Measurements from ENCODE around the gene LETMD1.

The LETMD1 gene

GRCh38 chr12:51025836-51026638 lies 22.1 kb upstream of the LETMD1 start, which contains the start of gene SLC11A2:
TSS of gene SLC11A2 (minus strand) at chr12:51026384. CDS start at chr12:51010728, 15,656 bp downstream.
- peak within 1 kb of the TSS; percentile 24 to 70 for H3K4ac ChIP-seq (ENCODE audit: low read depth in 1 of 2, low read length in 2 of 2)
- H2BK5ac ChIP-seq (ENCODE audit: low read depth, low read length, poor library complexity, severe bottlenecking), result peak within 1 kb of the TSS; percentile 19
- peak within 1 kb of the TSS; percentile 90 for H3K4me2 ChIP-seq (ENCODE audit: low read length, poor library complexity, severe bottlenecking)
- H3K4me3 ChIP-seq (ENCODE audit: insufficient read depth in 1 of 2, low read depth in 1 of 2, low read length in 2 of 2), result peak within 1 kb of the TSS; percentile 88 to 91
- peaks cover 12% of the 10 kb centered on the region for H3K4me1 ChIP-seq (ENCODE audit: control insufficient read depth, insufficient read depth, low read depth, low read length)
- DNase-seq, result peak; percentile 94
- H2BK120ac ChIP-seq (ENCODE audit: low read depth, low read length), result peak within 1 kb of the TSS; percentile 42
- peak within 1 kb of the TSS; percentile 96 for H3K9ac ChIP-seq (ENCODE audit: low read length)
- peak within 1 kb of the TSS; percentile 97 for H4K8ac ChIP-seq (ENCODE audit: low read length)
- H2AK5ac ChIP-seq (ENCODE audit: low read length, severe bottlenecking), result no peak within 1 kb of the TSS
- peak within 1 kb of the TSS; percentile 92 to 97 for H3K18ac ChIP-seq (ENCODE audit: low read depth in 1 of 2, low read length in 2 of 2)
- peaks cover 4% of the 10 kb centered on the region for H3K79me1 ChIP-seq (replicated peaks; ENCODE audit: low read length, poor library complexity, severe bottlenecking)
- peak within 1 kb of the TSS; percentile 93 for H2BK15ac ChIP-seq (ENCODE audit: low read depth, poor library complexity, severe bottlenecking)
- H3K9me3 ChIP-seq (ENCODE audit: control insufficient read depth, low read length), result no peaks in the 10 kb centered on the region
- peak within 1 kb of the TSS; percentile 74 for H3K27ac ChIP-seq (ENCODE audit: low read length, poor library complexity, severe bottlenecking)
- no peaks in the 10 kb centered on the region for H3K36me3 ChIP-seq (ENCODE audit: control insufficient read depth in 1 of 2, insufficient read depth in 2 of 2, low read depth in 1 of 2, low read length in 2 of 2)
- peak within 1 kb of the TSS in 1 of 2 experiments; percentile 10 for H3K14ac ChIP-seq (ENCODE audit: low read length in 2 of 2)
- H3K27me3 ChIP-seq (ENCODE audit: control insufficient read depth in 1 of 2, insufficient read depth in 1 of 2, low read length in 2 of 2), result peaks cover 4 to 7% of the 10 kb centered on the region in 2 experiments
- peak within 1 kb of the TSS; percentile 88 for H4K91ac ChIP-seq (ENCODE audit: low read length)
- peak within 1 kb of the TSS; percentile 92 for H2AFZ ChIP-seq (ENCODE audit: low read depth, low read length)
- H3K23ac ChIP-seq (ENCODE audit: low read length in 2 of 2), result no peak within 1 kb of the TSS
- under 1% methylated on average over 64 of the region's 74 CpGs for WGBS
- H2BK12ac ChIP-seq (ENCODE audit: low read length in 2 of 2), result peak within 1 kb of the TSS in 1 of 2 experiments; percentile 85

- H3K9me3 ChIP-seq (ENCODE audit: control insufficient read depth, low read length), result no peaks in the 10 kb centered on the region
- no peak overlapping the region for H2BK12ac ChIP-seq (ENCODE audit: low read length in 2 of 2)
- no peak overlapping the region for H3K23ac ChIP-seq (ENCODE audit: low read length in 2 of 2)
- peaks cover 4 to 7% of the 10 kb centered on the region in 2 experiments for H3K27me3 ChIP-seq (ENCODE audit: control insufficient read depth in 1 of 2, insufficient read depth in 1 of 2, low read length in 2 of 2)
- DNase-seq, result no peak
- peaks cover 11% of the 10 kb centered on the region for H3K4me1 ChIP-seq (ENCODE audit: control insufficient read depth, insufficient read depth, low read depth, low read length)
- peaks cover 1% of the 10 kb centered on the region for H3K79me1 ChIP-seq (replicated peaks; ENCODE audit: low read length, poor library complexity, severe bottlenecking)
- H3K14ac ChIP-seq (ENCODE audit: low read length in 2 of 2), result no peak overlapping the region
- no peak overlapping the region for H2AK5ac ChIP-seq (ENCODE audit: low read length, severe bottlenecking)
- no peak overlapping the region for H3K4me3 ChIP-seq (ENCODE audit: insufficient read depth in 1 of 2, low read depth in 1 of 2, low read length in 2 of 2)
- H3K18ac ChIP-seq (ENCODE audit: low read depth in 1 of 2, low read length in 2 of 2), result no peak overlapping the region
- peak overlapping the region; percentile 47 for H4K8ac ChIP-seq (ENCODE audit: low read length)
- WGBS, result 92% methylated on average over 14 of the region's 15 CpGs
- H2AFZ ChIP-seq (ENCODE audit: low read depth, low read length), result no peak overlapping the region
- H3K4me2 ChIP-seq (ENCODE audit: low read length, poor library complexity, severe bottlenecking), result no peak overlapping the region
- no peak overlapping the region for H2BK120ac ChIP-seq (ENCODE audit: low read depth, low read length)
- H3K4ac ChIP-seq (ENCODE audit: low read depth in 1 of 2, low read length in 2 of 2), result no peak overlapping the region
- peak overlapping the region; percentile 73 for H4K91ac ChIP-seq (ENCODE audit: low read length)
- H3K36me3 ChIP-seq (ENCODE audit: control insufficient read depth in 1 of 2, insufficient read depth in 2 of 2, low read depth in 1 of 2, low read length in 2 of 2), result no peaks in the 10 kb centered on the region
- H3K9ac ChIP-seq (ENCODE audit: low read length), result no peak overlapping the region
- no peak overlapping the region for H3K27ac ChIP-seq (ENCODE audit: low read length, poor library complexity, severe bottlenecking)
- H2BK5ac ChIP-seq (ENCODE audit: low read depth, low read length, poor library complexity, severe bottlenecking), result no peak overlapping the region
- H2BK15ac ChIP-seq (ENCODE audit: low read depth, poor library complexity, severe bottlenecking), result no peak overlapping the region
These were observed 20.7 kb upstream of the LETMD1 start for GRCh38 chr12:51027342-51027835.

GRCh38 chr12:51028126-51028812 lies 19.9 kb upstream of the LETMD1 start:
- Histone ChIP-seq H2BK5ac (ENCODE audit: low read depth, low read length, poor library complexity, severe bottlenecking) (no peak overlapping the region), H2AFZ (ENCODE audit: low read depth, low read length) (no peak overlapping the region)

GRCh38 chr12:51028813-51029150 lies 19.3 kb upstream of the LETMD1 start:
- Histone ChIP-seq H2BK120ac (ENCODE audit: low read depth, low read length) (no peak overlapping the region), H3K23ac (ENCODE audit: low read length in 2 of 2) (no peak overlapping the region), H2AK5ac (ENCODE audit: low read length, severe bottlenecking) (no peak overlapping the region), H3K4me2 (ENCODE audit: low read length, poor library complexity, severe bottlenecking) (no peak overlapping the region), H2BK5ac (ENCODE audit: low read depth, low read length, poor library complexity, severe bottlenecking) (no peak overlapping the region), H3K4me1 (ENCODE audit: control insufficient read depth, insufficient read depth, low read depth, low read length) (peaks cover 9% of the 10 kb centered on the region), H2BK12ac (ENCODE audit: low read length in 2 of 2) (no peak overlapping the region), H3K14ac (ENCODE audit: low read length in 2 of 2) (no peak overlapping the region), H3K27ac (ENCODE audit: low read length, poor library complexity, severe bottlenecking) (no peak overlapping the region), H2AFZ (ENCODE audit: low read depth, low read length) (no peak overlapping the region), H3K4ac (ENCODE audit: low read depth in 1 of 2, low read length in 2 of 2) (no peak overlapping the region), H4K8ac (ENCODE audit: low read length) (no peak overlapping the region), H4K91ac (ENCODE audit: low read length) (no peak overlapping the region), H3K18ac (ENCODE audit: low read depth in 1 of 2, low read length in 2 of 2) (no peak overlapping the region), H3K79me1 (replicated peaks; ENCODE audit: low read length, poor library complexity, severe bottlenecking) (peaks cover 1% of the 10 kb centered on the region), H2BK15ac (ENCODE audit: low read depth, poor library complexity, severe bottlenecking) (no peak overlapping the region), H3K4me3 (ENCODE audit: insufficient read depth in 1 of 2, low read depth in 1 of 2, low read length in 2 of 2) (peak overlapping the region in 1 of 2 experiments; percentile 43), H3K9me3 (ENCODE audit: control insufficient read depth, low read length) (no peaks in the 10 kb centered on the region), H3K36me3 (ENCODE audit: control insufficient read depth in 1 of 2, insufficient read depth in 2 of 2, low read depth in 1 of 2, low read length in 2 of 2) (no peaks in the 10 kb centered on the region), H3K9ac (ENCODE audit: low read length) (no peak overlapping the region), H3K27me3 (ENCODE audit: control insufficient read depth in 1 of 2, insufficient read depth in 1 of 2, low read length in 2 of 2) (peaks cover 4 to 7% of the 10 kb centered on the region in 2 experiments)
- 85% methylated on average over 5 of the region's 5 CpGs for WGBS
- DNase-seq, result peak; percentile 26

More at GRCh38 chr12:51028126-51028812, 19.9 kb upstream of the LETMD1 start:
- Histone ChIP-seq H2BK120ac (ENCODE audit: low read depth, low read length) (no peak overlapping the region), H4K91ac (ENCODE audit: low read length) (no peak overlapping the region), H3K36me3 (ENCODE audit: control insufficient read depth in 1 of 2, insufficient read depth in 2 of 2, low read depth in 1 of 2, low read length in 2 of 2) (no peaks in the 10 kb centered on the region), H3K14ac (ENCODE audit: low read length in 2 of 2) (no peak overlapping the region), H3K9ac (ENCODE audit: low read length) (no peak overlapping the region), H2BK15ac (ENCODE audit: low read depth, poor library complexity, severe bottlenecking) (no peak overlapping the region), H3K79me1 (replicated peaks; ENCODE audit: low read length, poor library complexity, severe bottlenecking) (peaks cover 1% of the 10 kb centered on the region), H3K23ac (ENCODE audit: low read length in 2 of 2) (no peak overlapping the region), H3K27me3 (ENCODE audit: control insufficient read depth in 1 of 2, insufficient read depth in 1 of 2, low read length in 2 of 2) (peaks cover 4 to 7% of the 10 kb centered on the region in 2 experiments), H3K9me3 (ENCODE audit: control insufficient read depth, low read length) (no peaks in the 10 kb centered on the region), H4K8ac (ENCODE audit: low read length) (no peak overlapping the region), H3K4me2 (ENCODE audit: low read length, poor library complexity, severe bottlenecking) (no peak overlapping the region), H3K27ac (ENCODE audit: low read length, poor library complexity, severe bottlenecking) (no peak overlapping the region), H2AK5ac (ENCODE audit: low read length, severe bottlenecking) (no peak overlapping the region), H3K4ac (ENCODE audit: low read depth in 1 of 2, low read length in 2 of 2) (no peak overlapping the region), H3K4me1 (ENCODE audit: control insufficient read depth, insufficient read depth, low read depth, low read length) (peaks cover 9% of the 10 kb centered on the region), H3K4me3 (ENCODE audit: insufficient read depth in 1 of 2, low read depth in 1 of 2, low read length in 2 of 2) (peak overlapping the region in 1 of 2 experiments; percentile 43), H3K18ac (ENCODE audit: low read depth in 1 of 2, low read length in 2 of 2) (no peak overlapping the region), H2BK12ac (ENCODE audit: low read length in 2 of 2) (no peak overlapping the region)
- 33% methylated on average over 7 of the region's 9 CpGs for WGBS
- peak; percentile 59 for DNase-seq
